Activated naive CD4-positive, alpha-beta T cell treated with anti-CD3 and anti-CD28 coated beads, Interleukin-2, amount 50 U/mL, for 72 hours (primary cell): ENCODE measurements around the gene CES3. TPM values are rescaled to one million over a fixed set of nuclear protein-coding genes. Genes with fewer than 3 reads are reported as not detected.
A peak's percentile ranks its signal among the peaks of the same experiment; 100 is the strongest.
"Not testable (repeated sequence)": the region's sequence is repeated elsewhere in the genome, so short reads cannot be mapped to it uniquely, and the experiment has no call there.

ENCODE experiments used
- ATAC-seq, 2 donors: fragments of 150-1000 bp; cut with Tn5 transposase; 2 replicates each; pipeline ENCODE4 v1.10.0; 2021; ENCODE audit warnings: mild to moderate bottlenecking in 2 of 2, moderate library complexity in 2 of 2
- DNase-seq, 2 donors: peaks; one replicate each; pipeline ENCODE4 v3.0.0; 2021 to 2022; ENCODE audit warnings: low spot score in 2 of 2
- H3K27ac Mint-ChIP-seq, 2 donors: one replicate each; pipeline ENCODE4 v1.8.0; 2022; ENCODE audit warnings: mild to moderate bottlenecking in 2 of 2, mixed read lengths in 2 of 2
- H3K36me3 Mint-ChIP-seq, 2 donors: one replicate each; pipeline ENCODE4 v1.8.0; 2022; ENCODE audit warnings: mixed read lengths in 2 of 2
- H3K9me3 Mint-ChIP-seq, 2 donors: one replicate each; pipeline ENCODE4 v1.8.0; 2022; ENCODE audit warnings: mixed read lengths in 2 of 2
- total RNA-seq, 2 donors: library from RNA; stranded (reverse); gene quantifications; one replicate each; pipeline ENCODE4 v1.2.3, GENCODE V29; 2022

The CES3 gene
- total RNA-seq, 2 donors from 2014 or later, result 0.73 to 6.8 TPM

GRCh38 chr16:66923866-66924265 lies 37.2 kb upstream of the CES3 start:
- ATAC-seq, result no peak
- H3K36me3 Mint-ChIP-seq, result peaks cover 0 to 8% of the 10 kb centered on the region in 2 donors
- no peaks in the 10 kb centered on the region for H3K9me3 Mint-ChIP-seq
- no peak overlapping the region for H3K27ac Mint-ChIP-seq
- no peak for DNase-seq

GRCh38 chr16:66924527-66925321 lies 36.3 kb upstream of the CES3 start:
- Mint-ChIP-seq H3K36me3 (peaks cover 0 to 8% of the 10 kb centered on the region in 2 donors), H3K27ac (no peak overlapping the region), H3K9me3 (no peaks in the 10 kb centered on the region)
- DNase-seq (peak in 1 of 2 donors; percentile 68), ATAC-seq (peak; percentile 29 to 79)

GRCh38 chr16:66925322-66925840 lies 35.7 kb upstream of the CES3 start, which contains the start of gene RRAD:
Gene RRAD, minus strand, starts transcription at chr16:66925535. Its CDS starts 356 bp downstream, at chr16:66925179.
- H3K27ac Mint-ChIP-seq, result peak within 1 kb of the TSS in 1 of 2 donors; percentile 96
- peaks cover 0 to 8% of the 10 kb centered on the region in 2 donors for H3K36me3 Mint-ChIP-seq
- DNase-seq (no peak), ATAC-seq (no peak)
- H3K9me3 Mint-ChIP-seq, result no peaks in the 10 kb centered on the region

- ATAC-seq (no peak), DNase-seq (no peak)
- peak overlapping the region in 1 of 2 donors; percentile 96 for H3K27ac Mint-ChIP-seq
- no peaks in the 10 kb centered on the region for H3K9me3 Mint-ChIP-seq
- peaks cover 0 to 8% of the 10 kb centered on the region in 2 donors for H3K36me3 Mint-ChIP-seq
Measured at GRCh38 chr16:66926171-66926947, 34.7 kb upstream of the CES3 start.

GRCh38 chr16:66926961-66927436 lies 34.1 kb upstream of the CES3 start:
- peak overlapping the region in 1 of 2 donors; percentile 96 for H3K27ac Mint-ChIP-seq
- H3K36me3 Mint-ChIP-seq, result peaks cover 0 to 8% of the 10 kb centered on the region in 2 donors
- no peak for DNase-seq
- no peak for ATAC-seq
- no peaks in the 10 kb centered on the region for H3K9me3 Mint-ChIP-seq

GRCh38 chr16:66927918-66928649 lies 33.0 kb upstream of the CES3 start:
- DNase-seq, result peak in 1 of 2 donors; percentile 82
- Mint-ChIP-seq H3K36me3 (peaks cover 3 to 16% of the 10 kb centered on the region in 2 donors), H3K27ac (peak overlapping the region in 1 of 2 donors; percentile 96), H3K9me3 (no peaks in the 10 kb centered on the region)
- ATAC-seq, result peak; percentile 12 to 83

GRCh38 chr16:66928702-66929388 lies 32.2 kb upstream of the CES3 start:
- DNase-seq (peak in 1 of 2 donors; percentile 63), ATAC-seq (peak; percentile 30 to 56)
- Mint-ChIP-seq H3K27ac (peak overlapping the region in 1 of 2 donors; percentile 96), H3K36me3 (peaks cover 11 to 23% of the 10 kb centered on the region in 2 donors), H3K9me3 (no peaks in the 10 kb centered on the region)

- Mint-ChIP-seq H3K9me3 (no peaks in the 10 kb centered on the region), H3K36me3 (peaks cover 24 to 37% of the 10 kb centered on the region in 2 donors), H3K27ac (peak overlapping the region in 1 of 2 donors; percentile 57)
- DNase-seq (no peak), ATAC-seq (no peak)
Measured at GRCh38 chr16:66930189-66930588, 30.9 kb upstream of the CES3 start.

GRCh38 chr16:66931665-66932064 lies 29.4 kb upstream of the CES3 start:
- DNase-seq (no peak), ATAC-seq (no peak)
- Mint-ChIP-seq H3K9me3 (no peaks in the 10 kb centered on the region), H3K36me3 (peaks cover 28 to 39% of the 10 kb centered on the region in 2 donors), H3K27ac (peak overlapping the region in 1 of 2 donors; percentile 99)

GRCh38 chr16:66932076-66932475 lies 29.0 kb upstream of the CES3 start:
- Mint-ChIP-seq H3K36me3 (peaks cover 28 to 39% of the 10 kb centered on the region in 2 donors), H3K9me3 (no peaks in the 10 kb centered on the region), H3K27ac (peak overlapping the region in 1 of 2 donors; percentile 99)
- no peak for DNase-seq
- no peak for ATAC-seq

- peak; percentile 78 to 81 for ATAC-seq
- peak overlapping the region; percentile 92 to 99 for H3K27ac Mint-ChIP-seq
- peak in 1 of 2 donors; percentile 53 for DNase-seq
- peaks cover 28 to 31% of the 10 kb centered on the region in 2 donors for H3K36me3 Mint-ChIP-seq
- H3K9me3 Mint-ChIP-seq, result no peaks in the 10 kb centered on the region
Measured at GRCh38 chr16:66933776-66934137, 27.3 kb upstream of the CES3 start.

- no peaks in the 10 kb centered on the region for H3K9me3 Mint-ChIP-seq
- ATAC-seq (peak; percentile 86 to 89), DNase-seq (peak; percentile 91 to 92)
- H3K27ac Mint-ChIP-seq, result peak within 1 kb of the TSS; percentile 92 to 99
- peaks cover 28 to 31% of the 10 kb centered on the region in 2 donors for H3K36me3 Mint-ChIP-seq
Measured at GRCh38 chr16:66934138-66934838, 26.8 kb upstream of the CES3 start, which contains the start of gene CIAO2B. Gene CIAO2B, minus strand, starts transcription at chr16:66934402. Its CDS starts 38 bp downstream, at chr16:66934364.

GRCh38 chr16:66934839-66935313 lies 26.2 kb upstream of the CES3 start:
- not testable (repeated sequence) for ATAC-seq, H3K9me3 Mint-ChIP-seq, DNase-seq
- peak overlapping the region; percentile 92 to 99 for H3K27ac Mint-ChIP-seq
- peaks cover 28 to 31% of the 10 kb centered on the region in 2 donors for H3K36me3 Mint-ChIP-seq

GRCh38 chr16:66935314-66936011 lies 25.6 kb upstream of the CES3 start, which contains the start of gene CES2:
Gene CES2, plus strand, starts transcription at chr16:66935516. Its CDS starts 120 bp downstream, at chr16:66935636.
- Mint-ChIP-seq H3K27ac (peak within 1 kb of the TSS; percentile 92 to 99), H3K9me3 (no peaks in the 10 kb centered on the region), H3K36me3 (peaks cover 28 to 31% of the 10 kb centered on the region in 2 donors)
- no peak for ATAC-seq
- DNase-seq, result no peak
